NCI-H345 treated with DMSO at 0.1 percent for 48 hours (cell line): Measurements from ENCODE around the gene GPR179.
"Not testable (repeated sequence)": the region's sequence is repeated elsewhere in the genome, so short reads cannot be mapped to it uniquely, and the experiment has no call there.

Experiments
- DNase-seq: peaks from one replicate; lab custom pipeline; 2025; ENCODE audit not compliant: unreplicated experiment; lab: John Stamatoyannopoulos, UW

The GPR179 gene

GRCh38 chr17:38324772-38325171, 19.0 kb downstream of the GPR179 start:
- no peak for DNase-seq

GRCh38 chr17:38324141-38324697, 19.5 kb downstream of the GPR179 start:
- DNase-seq = no peak

GRCh38 chr17:38322897-38323296, 20.9 kb downstream of the GPR179 start:
- DNase-seq = no peak

- DNase-seq = no peak
Measured at GRCh38 chr17:38322156-38322779, 21.5 kb downstream of the GPR179 start.

DNA sequence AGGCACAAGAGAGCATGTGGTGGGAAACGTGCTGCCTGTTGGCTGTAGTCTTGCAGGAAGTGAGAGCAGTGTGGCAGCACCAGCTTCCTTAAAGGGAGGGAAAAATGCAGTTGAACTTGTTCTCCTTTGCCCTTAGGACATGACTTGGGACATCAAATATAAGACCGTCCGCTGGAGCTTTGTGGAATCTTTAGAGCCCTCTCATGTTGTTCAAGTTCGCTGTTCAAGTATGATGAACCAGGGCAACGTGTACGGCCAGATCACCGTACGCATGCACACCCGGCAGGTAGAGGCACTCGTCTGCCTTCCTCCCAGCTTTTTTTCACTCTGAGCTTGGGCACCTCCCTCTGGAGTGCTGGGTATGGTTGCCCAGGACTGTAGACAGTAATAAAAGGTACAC, 23.3 kb downstream of the GPR179 start:
- DNase-seq = no peak

- DNase-seq = no peak
Measured at GRCh38 chr17:38317081-38317480, 26.7 kb downstream of the GPR179 start.

GRCh38 chr17:38315497-38315896, 28.3 kb downstream of the GPR179 start:
- no peak for DNase-seq

DNA sequence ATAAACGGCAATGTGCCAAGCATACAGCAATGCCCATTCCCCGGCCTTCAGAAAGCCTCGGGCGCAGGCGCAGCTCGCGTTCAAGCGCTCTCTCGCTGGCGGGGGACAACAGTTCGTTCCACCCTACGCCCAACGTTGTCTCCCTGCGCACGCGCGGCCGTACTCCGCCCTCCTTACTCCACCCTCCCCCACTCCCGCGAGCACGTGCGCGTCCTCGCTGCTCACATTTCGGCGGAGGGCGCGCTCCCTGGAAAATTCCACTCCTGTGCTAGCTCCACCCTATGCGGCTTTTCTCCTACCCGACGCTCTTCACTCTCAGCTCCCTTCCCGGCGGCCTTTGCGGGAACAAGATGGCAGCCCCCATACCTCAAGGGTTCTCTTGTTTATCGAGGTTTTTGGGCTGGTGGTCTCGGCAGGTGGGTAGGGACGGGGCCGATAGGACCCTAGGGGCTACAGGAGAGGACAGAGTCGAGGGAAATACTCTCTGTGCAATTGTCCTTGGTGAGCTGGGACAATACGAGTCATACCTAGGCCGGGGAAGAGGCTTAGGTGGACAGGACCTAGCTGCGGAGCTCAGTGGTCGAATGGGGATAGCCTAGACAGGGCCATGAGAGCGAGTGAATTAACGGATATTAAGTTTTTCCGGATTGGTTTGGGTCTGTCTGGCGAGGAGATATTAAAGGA, 46.8 kb downstream of the GPR179 start, which contains the start of gene MRPL45:
Gene MRPL45, plus strand, starts transcription at position 335 of the 684 bp plus-strand sequence. Its CDS starts 16 bp downstream, at position 351.
- peak; percentile 79 for DNase-seq

DNA sequence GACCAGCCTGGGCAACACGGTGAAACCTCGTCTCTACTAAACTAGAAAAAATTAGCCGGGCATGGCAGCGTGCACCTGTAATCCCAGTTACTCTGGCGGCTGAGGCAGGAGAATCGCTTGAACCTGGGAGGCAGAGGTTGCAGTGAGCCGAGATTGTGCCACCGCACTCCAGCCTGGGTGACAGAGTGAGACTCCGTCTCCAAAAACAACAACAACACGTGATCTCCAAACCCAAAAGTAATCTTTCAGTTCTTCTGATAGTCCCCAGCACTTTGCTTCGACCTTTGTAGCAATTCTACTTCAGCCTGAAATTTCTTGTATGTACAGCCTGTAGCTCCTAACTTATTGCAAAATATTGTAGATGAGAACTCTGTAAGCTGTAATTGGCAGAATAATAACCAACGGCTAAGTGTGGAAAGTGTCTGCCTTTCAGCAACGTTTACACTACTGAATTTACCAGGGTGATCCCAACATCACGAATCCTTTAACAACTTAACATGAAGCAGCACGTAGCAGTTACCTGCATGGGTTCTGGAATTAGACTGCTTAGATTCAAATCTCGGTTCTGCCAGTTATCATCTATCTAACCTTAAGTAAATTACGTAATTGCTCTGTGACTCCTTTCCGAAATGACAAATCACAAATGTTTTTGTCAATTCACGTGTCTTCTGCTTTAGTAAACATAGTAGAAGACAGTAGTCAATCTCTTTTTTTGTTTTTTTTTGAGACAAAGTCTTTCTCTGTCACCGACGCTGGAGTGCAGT, 48.0 kb downstream of the GPR179 start:
- not testable (repeated sequence) for DNase-seq

DNA sequence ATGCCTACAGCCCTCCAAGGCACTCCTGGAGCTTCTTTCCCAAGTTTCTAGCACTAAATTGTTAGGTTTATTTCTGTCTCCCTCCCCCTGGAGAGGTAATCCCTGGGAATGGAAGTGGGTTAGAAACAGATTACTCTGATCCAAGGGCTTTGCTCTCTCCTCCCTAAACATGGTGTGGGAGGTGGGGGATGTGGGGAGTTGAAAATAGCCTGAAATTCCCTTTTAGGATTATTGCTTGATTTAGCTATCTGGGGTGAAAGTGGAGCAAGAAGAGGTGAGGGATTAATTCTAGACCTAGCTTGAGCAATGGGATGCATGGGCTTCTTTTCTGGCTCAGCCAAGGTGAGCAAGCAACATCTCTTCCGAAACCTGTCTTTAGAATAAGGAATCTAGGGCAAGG, 54.0 kb downstream of the GPR179 start:
- DNase-seq = not testable (repeated sequence)

GRCh38 chr17:38288217-38288827, 55.4 kb downstream of the GPR179 start:
- not testable (repeated sequence) for DNase-seq

GRCh38 chr17:38286501-38287091, 57.2 kb downstream of the GPR179 start:
- DNase-seq = not testable (repeated sequence)

GRCh38 chr17:38285994-38286393, 57.8 kb downstream of the GPR179 start:
- not testable (repeated sequence) for DNase-seq
